ENCODE measurements around the gene PREX1.

The PREX1 gene

DNA sequence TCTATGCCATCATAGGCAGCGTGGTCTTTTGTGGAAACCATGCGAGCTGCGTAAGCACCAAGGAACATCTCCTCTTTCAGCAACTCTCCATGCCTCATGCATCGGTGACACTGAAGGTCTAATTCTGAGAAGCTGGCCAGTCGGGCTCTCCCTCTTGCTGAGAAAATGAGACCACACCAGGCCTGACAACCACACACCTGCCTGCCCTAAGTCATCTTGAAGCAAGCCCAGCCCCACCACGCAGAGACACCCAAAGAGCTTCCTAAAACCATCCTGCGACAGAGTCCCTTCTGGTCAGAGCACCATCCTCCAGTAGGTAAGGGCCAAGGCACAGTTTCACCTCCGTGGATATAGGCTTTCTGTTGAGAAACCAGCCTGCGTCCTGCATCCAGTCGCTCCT lies 26.6 kb downstream of the PREX1 start:
- Mint-ChIP-seq H3K4me1 (peaks cover 56% of the 10 kb centered on the region), H3K9me3 (no peaks in the 10 kb centered on the region), H3K36me3 (peaks cover 7% of the 10 kb centered on the region), H3K4me3 (no peak overlapping the region), H3K27me3 (no peaks in the 10 kb centered on the region), H3K27ac (no peak overlapping the region)

DNA sequence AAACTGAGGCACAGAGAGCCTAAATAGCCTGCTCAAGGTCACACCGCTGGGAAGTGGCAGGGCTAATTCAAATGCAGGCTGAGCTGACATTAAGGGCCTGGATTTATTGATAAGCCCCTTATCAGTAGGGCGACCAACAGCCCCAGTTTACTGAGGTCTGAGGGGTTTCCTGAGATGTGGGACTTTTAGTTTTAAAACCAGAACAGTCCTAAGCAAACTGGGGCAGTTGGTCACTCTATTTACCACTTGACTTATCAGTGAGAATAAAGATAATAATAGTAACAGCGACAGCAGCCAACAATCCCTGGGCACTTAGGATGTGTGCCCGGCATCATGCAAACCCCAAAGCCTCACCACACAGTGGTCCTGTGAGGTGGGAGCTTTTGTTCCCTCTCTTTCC lies 27.6 kb downstream of the PREX1 start:
- Mint-ChIP-seq H3K9me3 (no peaks in the 10 kb centered on the region), H3K36me3 (peaks cover 7% of the 10 kb centered on the region), H3K4me3 (no peak overlapping the region), H3K27ac (no peak overlapping the region), H3K4me1 (peaks cover 62% of the 10 kb centered on the region), H3K27me3 (no peaks in the 10 kb centered on the region)

DNA sequence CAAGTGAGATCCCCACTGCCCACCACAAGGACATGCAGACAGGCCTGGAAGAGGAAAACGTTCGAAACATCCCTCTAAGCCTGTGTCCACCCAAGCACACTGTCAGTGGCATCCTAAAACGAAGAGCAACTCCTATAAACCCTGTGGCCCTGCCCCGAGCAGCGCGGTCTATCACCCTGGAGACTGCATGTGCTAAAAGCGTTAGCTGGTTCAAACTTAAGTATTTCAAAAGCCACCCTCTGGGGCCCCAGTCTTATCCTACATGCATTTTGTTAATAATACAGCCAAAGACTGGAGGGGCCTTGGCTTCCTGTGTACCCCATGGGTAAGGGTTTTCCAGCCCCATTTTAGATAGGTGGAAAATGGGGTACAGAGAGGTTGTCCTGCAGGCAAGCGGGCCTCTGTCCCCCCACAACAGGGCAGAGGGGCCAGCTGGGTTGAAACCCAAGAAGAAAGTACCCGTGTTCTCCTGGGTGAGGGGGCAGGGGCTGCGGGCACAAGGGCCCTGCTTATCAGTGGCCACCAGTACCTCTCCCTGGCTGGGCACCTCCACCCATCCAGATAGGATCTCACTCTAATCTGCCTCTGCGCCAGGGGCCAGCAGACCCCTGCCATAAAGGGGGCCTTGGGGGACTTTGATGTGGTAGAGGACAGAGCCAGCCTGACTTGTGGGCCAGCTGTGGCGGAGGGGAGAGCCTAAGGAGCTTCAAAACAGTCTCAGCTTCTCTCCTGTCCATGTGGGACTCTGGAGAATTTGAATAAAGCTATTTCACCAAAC lies 28.3 kb downstream of the PREX1 start:
- Mint-ChIP-seq H3K9me3 (no peaks in the 10 kb centered on the region), H3K27me3 (no peaks in the 10 kb centered on the region), H3K27ac (peak overlapping the region; percentile 8), H3K4me3 (no peak overlapping the region), H3K4me1 (peaks cover 57% of the 10 kb centered on the region), H3K36me3 (peaks cover 4% of the 10 kb centered on the region)

DNA sequence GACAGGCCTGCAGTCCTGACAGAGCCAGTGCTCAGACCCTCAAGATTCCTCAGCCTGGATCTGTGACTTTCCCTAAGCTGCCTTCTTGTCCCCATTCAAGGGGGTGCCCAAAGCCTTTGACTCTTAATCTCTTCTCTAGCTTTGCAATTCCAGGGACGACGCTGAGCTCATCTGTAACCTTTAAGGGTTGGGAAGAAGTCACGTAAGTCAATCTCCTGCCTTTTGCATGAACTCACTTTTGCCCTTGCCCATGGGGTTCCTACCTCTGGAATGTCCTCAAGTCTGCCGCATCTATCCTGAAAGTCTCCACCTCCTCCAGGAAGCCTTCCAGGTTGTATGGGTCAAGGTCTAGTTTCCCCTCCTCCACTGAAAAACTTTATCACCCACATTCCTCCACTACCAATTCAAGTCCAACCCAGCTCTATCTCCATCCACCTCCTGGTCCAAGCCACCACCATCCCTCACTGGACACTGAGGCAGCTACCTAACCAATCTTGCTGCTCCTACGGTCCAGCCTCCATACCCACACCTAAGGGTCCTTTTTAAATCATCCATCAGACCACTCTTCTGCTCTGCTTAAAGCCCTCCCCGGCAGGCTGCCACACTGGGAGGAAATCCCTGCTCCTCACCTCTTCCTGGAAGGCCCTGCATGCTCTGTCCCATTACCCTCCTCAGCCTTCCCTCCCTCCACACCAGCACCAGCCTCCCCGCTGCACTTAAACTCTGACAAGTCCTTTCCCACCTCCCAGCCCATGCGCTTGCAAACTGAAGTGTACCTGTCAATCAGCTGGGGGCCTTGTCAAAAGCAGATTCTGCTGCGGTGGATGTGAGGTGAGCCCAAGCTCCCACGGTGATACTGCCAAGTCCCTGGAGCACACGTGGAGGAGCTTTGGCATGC lies 29.7 kb downstream of the PREX1 start:
- H3K27me3 Mint-ChIP-seq: no peaks in the 10 kb centered on the region
- no peaks in the 10 kb centered on the region for H3K9me3 Mint-ChIP-seq
- no peak overlapping the region for H3K27ac Mint-ChIP-seq
- H3K4me1 Mint-ChIP-seq: peaks cover 56% of the 10 kb centered on the region
- peak overlapping the region; percentile 5 for H3K4me3 Mint-ChIP-seq
- H3K36me3 Mint-ChIP-seq: no peaks in the 10 kb centered on the region

DNA sequence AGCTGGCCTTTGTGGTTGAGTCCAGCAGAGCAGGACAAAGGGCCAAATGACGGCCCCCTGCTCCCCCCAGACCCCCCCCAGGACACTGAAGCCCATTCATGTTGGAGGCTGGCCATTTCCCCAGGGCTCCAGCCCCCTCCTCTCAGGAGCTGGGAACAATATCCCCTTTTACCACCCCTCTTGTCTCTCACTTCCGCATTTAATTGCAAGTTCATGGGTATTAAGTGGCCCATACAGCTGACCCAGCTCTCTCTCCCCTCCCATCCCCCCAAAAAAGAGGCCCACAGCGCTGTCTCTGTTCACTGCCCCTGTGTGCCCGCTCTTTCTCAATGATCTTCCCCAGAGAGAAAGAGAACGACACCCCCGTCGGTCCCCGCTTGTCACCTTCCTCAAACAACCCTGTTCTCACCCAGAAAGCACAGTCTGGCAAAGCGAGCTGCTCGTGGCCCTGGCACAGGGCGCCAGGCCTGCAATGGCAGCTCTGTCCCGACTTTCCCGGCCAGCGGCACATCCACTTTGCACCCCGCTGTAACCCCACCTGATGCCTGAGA lies 30.4 kb downstream of the PREX1 start:
- Mint-ChIP-seq H3K4me1 (peaks cover 52% of the 10 kb centered on the region), H3K27ac (no peak overlapping the region), H3K36me3 (no peaks in the 10 kb centered on the region), H3K4me3 (no peak overlapping the region), H3K9me3 (no peaks in the 10 kb centered on the region), H3K27me3 (no peaks in the 10 kb centered on the region)

DNA sequence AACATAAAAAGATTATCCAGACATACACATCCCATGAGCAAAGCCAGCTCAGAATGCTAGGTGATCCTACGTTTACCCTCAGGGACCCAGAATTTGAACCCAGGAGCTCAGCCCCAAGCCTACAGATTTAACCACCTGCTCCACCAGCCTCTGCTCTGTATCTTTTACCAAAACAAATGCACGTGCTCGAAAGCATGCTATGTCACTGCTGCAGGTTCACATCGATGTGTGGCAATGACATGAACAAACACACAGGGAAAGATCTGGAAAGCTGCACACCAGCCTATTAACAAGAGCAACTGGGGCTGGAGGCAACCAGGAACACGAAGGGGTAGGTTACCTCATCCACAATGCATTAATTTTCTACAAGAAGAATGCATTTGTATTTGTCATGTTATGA lies 32.1 kb downstream of the PREX1 start:
- H3K4me3 Mint-ChIP-seq: no peak overlapping the region
- H3K4me1 Mint-ChIP-seq: peaks cover 45% of the 10 kb centered on the region
- no peaks in the 10 kb centered on the region for H3K9me3 Mint-ChIP-seq
- H3K36me3 Mint-ChIP-seq: no peaks in the 10 kb centered on the region
- H3K27ac Mint-ChIP-seq: no peak overlapping the region
- no peaks in the 10 kb centered on the region for H3K27me3 Mint-ChIP-seq

DNA sequence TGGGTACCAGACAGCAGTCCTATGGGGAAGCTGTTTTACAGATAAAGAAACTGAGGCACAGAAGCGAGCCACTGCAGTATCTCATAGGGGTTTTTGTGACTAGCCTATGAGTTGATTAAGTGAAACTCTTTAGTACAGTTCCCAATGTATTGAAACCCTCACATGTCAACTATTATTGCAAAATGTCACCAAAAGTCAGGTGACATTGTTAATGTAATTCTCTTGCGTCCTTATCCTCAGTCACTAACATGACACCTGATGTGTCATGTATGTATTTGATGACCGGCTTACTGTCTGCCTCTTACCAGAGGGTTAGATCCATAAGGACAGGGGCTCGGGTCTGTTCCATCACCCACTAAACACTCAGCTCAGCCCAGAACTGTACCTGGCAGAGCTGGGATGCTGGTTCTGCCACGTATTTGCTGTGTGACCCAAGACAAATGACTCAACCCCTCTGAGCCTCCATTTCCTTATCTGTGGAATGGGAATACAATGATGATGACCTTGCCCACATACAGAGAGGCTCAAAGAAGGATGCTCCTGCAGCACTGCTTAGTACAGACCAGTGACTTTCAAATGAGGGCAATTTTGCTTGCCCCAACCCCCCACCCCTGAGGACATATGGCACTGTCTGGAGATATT lies 32.9 kb downstream of the PREX1 start:
- H3K4me3 Mint-ChIP-seq: no peak overlapping the region
- H3K27me3 Mint-ChIP-seq: no peaks in the 10 kb centered on the region
- no peaks in the 10 kb centered on the region for H3K9me3 Mint-ChIP-seq
- no peaks in the 10 kb centered on the region for H3K36me3 Mint-ChIP-seq
- peaks cover 47% of the 10 kb centered on the region for H3K4me1 Mint-ChIP-seq
- H3K27ac Mint-ChIP-seq: no peak overlapping the region

DNA sequence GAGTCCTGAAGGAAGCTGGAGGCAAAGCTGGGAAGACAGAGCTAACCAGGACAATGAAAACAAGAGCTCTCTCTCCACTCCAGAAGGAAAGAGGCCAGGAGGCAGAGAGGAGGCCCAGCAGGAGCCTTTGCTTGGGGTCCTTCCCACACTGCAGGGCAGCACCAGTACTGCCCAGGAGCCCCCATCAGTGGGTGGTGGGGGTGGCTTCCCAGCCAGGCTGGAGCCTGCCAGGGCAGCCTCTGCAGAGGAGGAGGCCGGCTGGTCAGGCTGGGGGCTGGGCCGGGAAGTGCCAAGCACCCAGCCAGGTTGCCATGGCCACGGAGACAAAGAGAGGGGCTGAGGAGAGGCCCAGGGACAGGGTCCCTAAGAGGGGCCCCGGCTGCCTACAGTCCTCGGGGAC lies 33.4 kb downstream of the PREX1 start:
- Mint-ChIP-seq H3K27ac (peak overlapping the region; percentile 60), H3K4me3 (no peak overlapping the region), H3K36me3 (no peaks in the 10 kb centered on the region), H3K27me3 (no peaks in the 10 kb centered on the region), H3K4me1 (peaks cover 53% of the 10 kb centered on the region), H3K9me3 (no peaks in the 10 kb centered on the region)

DNA sequence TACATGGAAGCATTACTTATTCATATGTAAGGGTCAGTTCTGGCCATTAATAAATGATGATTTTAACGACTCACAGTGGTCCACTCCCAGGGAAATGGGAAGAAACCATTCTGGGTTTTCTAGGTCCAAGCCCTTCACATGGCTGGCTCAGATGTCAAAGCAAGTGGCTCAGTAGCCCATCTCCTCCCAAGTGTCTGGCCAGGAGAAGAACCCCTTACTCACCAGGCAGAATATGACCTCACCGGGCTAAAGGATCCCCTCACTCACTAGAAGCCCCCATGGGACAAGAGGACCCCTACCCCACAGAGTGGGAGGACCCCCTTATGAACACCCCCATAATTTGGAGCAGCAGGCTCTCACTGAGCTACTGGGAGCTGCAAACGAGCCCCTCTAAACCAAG lies 34.0 kb downstream of the PREX1 start:
- Mint-ChIP-seq H3K27ac (peak overlapping the region; percentile 60), H3K4me3 (no peak overlapping the region), H3K36me3 (no peaks in the 10 kb centered on the region), H3K9me3 (no peaks in the 10 kb centered on the region), H3K4me1 (peaks cover 55% of the 10 kb centered on the region), H3K27me3 (no peaks in the 10 kb centered on the region)

DNA sequence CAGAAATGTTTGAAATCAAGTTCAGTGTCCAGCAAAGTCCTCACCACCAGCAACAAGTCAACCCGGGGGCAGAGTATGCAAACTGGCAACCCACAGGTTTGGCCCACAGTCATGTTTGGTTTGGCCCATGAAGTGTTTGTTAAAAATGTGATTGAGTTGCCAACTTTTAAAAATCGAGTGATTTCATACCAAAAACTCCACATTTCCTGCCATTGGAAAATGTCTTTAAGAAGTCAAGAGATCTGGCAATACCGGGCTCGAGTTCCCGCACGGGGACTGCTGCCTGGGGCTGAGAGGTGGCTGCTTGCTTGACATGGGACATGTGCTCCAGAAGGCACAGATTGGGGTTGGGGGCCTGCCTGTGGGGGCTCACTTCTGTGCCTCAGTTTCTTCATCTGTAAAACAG lies 36.1 kb downstream of the PREX1 start:
- Mint-ChIP-seq H3K36me3 (no peaks in the 10 kb centered on the region), H3K9me3 (no peaks in the 10 kb centered on the region), H3K4me1 (peaks cover 59% of the 10 kb centered on the region), H3K4me3 (no peak overlapping the region), H3K27ac (no peak overlapping the region), H3K27me3 (no peaks in the 10 kb centered on the region)

DNA sequence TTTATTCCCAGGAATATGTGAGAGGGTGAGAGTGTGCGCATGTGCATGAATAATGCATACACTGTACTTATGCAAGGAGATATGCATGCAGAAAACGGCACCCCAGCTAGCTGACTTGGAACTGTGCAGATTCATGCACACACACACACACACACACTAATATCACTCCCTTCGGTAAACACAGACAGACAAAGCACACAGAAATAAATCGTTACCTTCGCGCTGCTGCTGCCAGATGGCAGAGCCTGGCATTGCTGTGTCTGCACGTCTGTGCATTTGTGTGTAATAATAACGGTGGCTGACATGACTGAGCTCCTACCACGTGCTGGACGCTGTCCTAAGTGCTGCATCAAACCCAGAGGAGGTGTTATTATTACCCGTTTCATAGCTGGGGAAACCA lies 36.8 kb downstream of the PREX1 start:
- H3K9me3 Mint-ChIP-seq: no peaks in the 10 kb centered on the region
- H3K27me3 Mint-ChIP-seq: no peaks in the 10 kb centered on the region
- H3K4me1 Mint-ChIP-seq: peaks cover 63% of the 10 kb centered on the region
- H3K27ac Mint-ChIP-seq: no peak overlapping the region
- no peaks in the 10 kb centered on the region for H3K36me3 Mint-ChIP-seq
- H3K4me3 Mint-ChIP-seq: no peak overlapping the region

DNA sequence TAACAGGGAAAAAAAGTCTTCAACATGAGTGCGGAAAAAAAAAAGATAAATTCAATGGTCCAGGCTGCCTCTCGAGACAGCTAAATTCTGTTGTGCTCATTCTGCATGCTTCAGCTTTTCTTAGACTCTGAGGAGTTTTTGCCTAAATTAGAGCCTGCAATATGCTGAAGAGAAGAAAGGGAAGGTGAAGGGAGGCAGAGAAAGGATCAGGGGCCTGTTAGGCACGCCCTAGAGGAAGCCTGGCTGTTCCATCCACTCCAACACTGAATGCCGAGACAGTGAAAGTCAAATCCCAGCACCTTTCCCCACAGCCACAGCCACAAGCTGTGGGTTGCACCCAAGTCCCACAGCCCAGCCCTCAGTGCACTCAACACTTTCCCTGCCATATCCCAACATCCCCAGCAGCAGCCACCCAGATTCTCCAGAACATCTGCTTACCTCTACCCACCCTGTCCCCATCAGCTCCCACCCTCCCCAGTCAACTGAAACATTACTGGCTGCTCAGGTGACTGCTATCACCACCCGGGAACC lies 37.3 kb downstream of the PREX1 start:
- H3K4me3 Mint-ChIP-seq: no peak overlapping the region
- no peaks in the 10 kb centered on the region for H3K36me3 Mint-ChIP-seq
- peaks cover 64% of the 10 kb centered on the region for H3K4me1 Mint-ChIP-seq
- H3K9me3 Mint-ChIP-seq: no peaks in the 10 kb centered on the region
- no peak overlapping the region for H3K27ac Mint-ChIP-seq
- no peaks in the 10 kb centered on the region for H3K27me3 Mint-ChIP-seq

DNA sequence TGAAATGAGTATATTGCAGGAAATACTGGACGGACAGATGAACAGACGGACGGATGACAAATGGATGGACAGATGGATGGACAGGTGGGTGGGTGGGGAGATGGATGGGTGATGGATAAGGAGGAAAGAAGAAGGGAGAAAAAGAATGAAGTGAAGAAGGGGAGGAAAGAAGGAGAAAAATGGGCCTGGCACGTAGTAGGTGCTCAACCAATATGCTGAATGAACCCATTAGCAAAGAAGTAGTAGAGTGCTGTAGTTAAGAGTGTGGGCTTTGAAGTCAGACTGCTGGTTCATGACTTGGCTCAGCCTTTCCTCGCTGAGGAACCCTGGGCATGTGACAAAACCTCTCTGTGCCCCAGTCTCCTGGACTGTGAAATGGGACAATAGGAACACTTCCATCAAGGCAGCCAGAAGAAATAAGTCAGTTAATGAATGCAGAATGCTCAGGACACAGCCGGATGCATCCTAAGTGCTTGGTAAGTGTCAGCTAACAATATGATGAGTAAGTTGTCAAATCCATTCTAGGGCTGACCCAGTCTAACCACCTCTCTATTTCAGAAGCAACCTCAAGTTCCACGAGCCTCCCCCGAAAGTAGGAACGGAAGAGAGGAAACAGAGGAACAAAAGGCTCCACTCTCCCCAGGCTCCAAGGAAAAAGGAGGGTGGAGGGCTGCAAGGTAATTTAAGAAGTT lies 37.9 kb downstream of the PREX1 start:
- H3K36me3 Mint-ChIP-seq: no peaks in the 10 kb centered on the region
- H3K4me1 Mint-ChIP-seq: peaks cover 64% of the 10 kb centered on the region
- peak overlapping the region; percentile 0 for H3K27ac Mint-ChIP-seq

DNA sequence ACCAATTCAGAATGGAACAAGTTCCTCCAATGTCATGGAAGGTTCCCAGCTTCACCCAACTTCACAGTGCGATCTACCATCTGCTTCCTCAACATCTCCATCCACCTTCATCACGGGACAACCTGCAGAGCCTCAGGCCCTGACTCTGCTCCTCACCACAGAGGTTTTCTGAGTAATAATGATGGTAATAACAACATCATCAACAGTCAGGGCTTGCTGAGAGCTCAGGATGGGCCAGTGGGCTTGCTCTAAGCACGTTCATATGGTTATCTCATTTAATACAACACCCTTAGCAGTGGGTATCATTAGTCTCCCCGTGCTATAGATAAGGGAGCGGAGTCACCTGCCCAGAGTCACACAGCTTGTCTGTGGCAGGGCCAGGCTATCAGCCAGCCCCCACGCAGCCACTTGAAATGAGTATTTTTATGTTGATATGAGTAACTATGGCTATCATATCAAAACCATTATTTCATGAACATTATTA lies 38.6 kb downstream of the PREX1 start:
- Mint-ChIP-seq H3K27ac (peak overlapping the region; percentile 43), H3K9me3 (no peaks in the 10 kb centered on the region), H3K4me3 (no peak overlapping the region), H3K4me1 (peaks cover 66% of the 10 kb centered on the region), H3K36me3 (no peaks in the 10 kb centered on the region), H3K27me3 (no peaks in the 10 kb centered on the region)

More for the DNA sequence above, 37.9 kb downstream of the PREX1 start:
- Mint-ChIP-seq H3K27me3 (no peaks in the 10 kb centered on the region), H3K9me3 (no peaks in the 10 kb centered on the region), H3K4me3 (no peak overlapping the region)
